GM21737 (cell line): ENCODE data around the gene PPP2R2D.
"Not testable (repeated sequence)": the region's sequence is repeated elsewhere in the genome, so short reads cannot be mapped to it uniquely, and the experiment has no call there.

Experiments used
- ATAC-seq: cut with Tn5 transposase; IDR thresholded peaks from one replicate; pipeline ENCODE4 v1.9.1; 2021; ENCODE audit warnings: mild to moderate bottlenecking, moderate library complexity; ENCODE audit not compliant: unreplicated experiment

PPP2R2D gene

DNA sequence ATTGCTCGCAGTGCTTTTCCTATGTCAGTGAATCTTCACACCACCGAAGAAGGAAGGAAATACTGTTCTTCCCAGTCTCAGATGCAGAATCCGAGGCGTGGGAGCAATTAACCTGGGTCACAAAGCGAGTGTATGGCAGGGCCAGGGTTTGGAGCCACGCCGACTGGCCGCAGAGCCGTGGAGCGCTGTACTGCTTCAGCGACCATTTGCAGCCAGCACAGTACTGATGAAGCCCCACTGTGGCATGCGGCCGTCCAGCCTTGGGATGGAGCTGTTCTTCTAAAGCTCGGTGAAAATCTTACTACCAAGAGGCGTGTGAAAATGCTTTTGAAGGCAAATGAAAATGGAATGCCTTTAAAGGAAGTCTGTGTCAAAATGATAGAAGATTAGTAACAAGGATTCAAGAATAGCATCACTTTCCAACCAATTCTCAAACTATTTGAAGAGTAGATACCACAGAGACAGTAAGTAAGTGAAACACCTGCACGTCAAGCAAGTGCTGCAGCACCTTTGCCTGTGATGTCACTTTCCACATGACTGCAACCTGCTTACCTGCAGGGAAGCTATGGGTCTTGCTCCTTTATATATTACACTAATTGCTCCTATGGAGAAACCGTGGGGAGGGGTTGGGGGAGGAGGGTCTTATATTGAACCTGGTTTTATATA is 4.9 kb downstream of the PPP2R2D start:
- ATAC-seq, result no peak

DNA sequence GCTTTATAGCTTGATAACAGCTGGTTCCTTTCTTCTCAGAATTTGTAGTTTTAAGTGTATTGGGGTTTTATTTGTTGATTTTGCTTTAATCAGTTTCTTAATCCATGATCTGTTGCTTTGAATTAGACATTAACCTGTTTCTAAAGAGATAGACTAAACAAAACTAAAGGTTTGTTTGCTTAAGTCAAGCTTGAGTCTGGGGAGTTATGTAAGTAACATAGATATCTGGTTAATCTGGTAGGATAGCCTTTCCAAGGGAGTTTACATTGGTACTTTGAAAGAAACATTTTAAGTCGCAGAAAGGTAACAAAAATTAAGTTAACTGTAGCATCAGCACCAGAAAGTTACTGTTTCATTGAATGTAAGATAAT is 5.4 kb downstream of the PPP2R2D start:
- ATAC-seq, result no peak

DNA sequence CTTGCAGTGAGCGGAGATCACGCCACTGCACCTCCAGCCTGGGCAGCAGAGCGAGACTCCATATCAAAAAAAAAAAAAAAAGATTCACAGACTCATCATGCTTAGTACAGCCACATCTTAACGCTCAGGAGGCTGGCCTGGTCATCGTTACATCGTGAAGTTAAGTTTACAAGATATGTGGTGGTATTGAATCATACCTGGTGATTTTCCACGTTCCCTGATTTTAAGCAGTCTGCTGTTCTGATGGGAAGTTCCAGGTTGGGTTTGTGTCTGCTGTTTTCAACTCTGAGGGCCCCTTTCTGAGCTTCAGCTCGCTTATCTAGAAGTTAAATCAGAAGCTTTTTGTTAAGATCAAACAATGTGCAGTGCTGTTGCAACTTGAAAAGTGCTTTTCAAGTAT is 6.9 kb downstream of the PPP2R2D start:
- no peak for ATAC-seq

- ATAC-seq, result no peak
Observed at GRCh38 chr10:131908151-131908550, 7.3 kb downstream of the PPP2R2D start.

GRCh38 chr10:131909014-131909808 is 8.4 kb downstream of the PPP2R2D start:
- ATAC-seq, result no peak

GRCh38 chr10:131909929-131910328 is 9.1 kb downstream of the PPP2R2D start:
- ATAC-seq, result no peak

GRCh38 chr10:131910663-131911314 is 10.0 kb downstream of the PPP2R2D start:
- ATAC-seq, result no peak

DNA sequence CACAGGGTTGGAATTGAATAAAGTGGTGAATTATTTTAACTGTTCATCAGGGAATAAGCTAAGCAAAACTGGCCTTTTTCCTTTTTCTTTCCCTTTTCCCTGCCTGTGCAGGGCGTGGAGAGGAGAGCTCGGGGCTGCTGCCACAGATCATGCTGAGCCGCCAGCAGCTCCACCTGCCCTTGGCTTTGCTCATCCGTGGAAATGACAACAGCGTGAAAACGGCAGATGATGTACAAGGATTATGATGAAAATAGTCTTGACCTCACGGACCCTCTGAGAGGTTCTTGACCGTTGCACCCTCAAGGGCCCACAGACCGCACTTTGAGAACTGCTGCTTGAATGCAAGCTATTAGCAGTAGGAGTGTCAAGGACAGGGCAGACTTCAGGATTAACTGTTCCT is 10.6 kb downstream of the PPP2R2D start:
- ATAC-seq, result no peak

- ATAC-seq, result no peak
Observed at GRCh38 chr10:131912620-131913019, 11.8 kb downstream of the PPP2R2D start.

- no peak for ATAC-seq
Observed at GRCh38 chr10:131915484-131915883, 14.7 kb downstream of the PPP2R2D start.

DNA sequence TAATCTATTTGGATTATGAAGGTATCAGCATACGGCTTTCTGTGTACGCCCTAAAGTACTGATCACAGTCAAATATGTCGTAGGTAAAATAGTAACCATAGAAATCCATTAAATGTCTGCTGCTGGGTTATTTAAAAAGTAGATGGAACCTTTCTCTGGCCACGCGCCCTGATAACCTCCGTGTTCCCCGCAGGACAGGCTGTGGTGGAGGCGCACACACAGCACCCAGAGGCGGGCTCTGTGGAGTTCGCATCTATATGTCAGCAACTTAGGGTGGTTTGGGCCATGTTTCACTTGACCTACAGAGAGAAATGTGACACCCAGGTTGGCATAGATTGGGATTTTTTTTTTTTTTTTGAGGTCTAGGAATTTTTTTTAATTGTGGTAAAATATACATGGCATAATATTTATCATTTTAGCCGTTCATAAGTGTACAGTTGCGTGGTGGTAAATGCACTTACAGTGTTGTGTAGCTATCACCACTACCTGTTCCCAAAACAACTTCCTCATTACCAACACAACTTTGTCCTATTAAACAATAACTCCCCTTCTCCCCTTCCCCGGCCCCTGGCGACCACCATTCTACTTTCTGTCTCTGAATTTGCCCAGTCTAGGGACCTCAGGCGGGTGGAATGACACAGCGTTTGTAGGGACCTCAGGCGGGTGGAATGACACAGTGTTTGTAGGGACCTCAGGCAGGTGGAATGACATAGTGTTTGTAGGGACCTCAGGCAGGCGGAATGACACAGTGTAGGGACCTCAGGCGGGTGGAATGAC is 15.4 kb downstream of the PPP2R2D start:
- no peak for ATAC-seq

- ATAC-seq, result not testable (repeated sequence)
Observed at GRCh38 chr10:131916767-131917160, 16.0 kb downstream of the PPP2R2D start.

DNA sequence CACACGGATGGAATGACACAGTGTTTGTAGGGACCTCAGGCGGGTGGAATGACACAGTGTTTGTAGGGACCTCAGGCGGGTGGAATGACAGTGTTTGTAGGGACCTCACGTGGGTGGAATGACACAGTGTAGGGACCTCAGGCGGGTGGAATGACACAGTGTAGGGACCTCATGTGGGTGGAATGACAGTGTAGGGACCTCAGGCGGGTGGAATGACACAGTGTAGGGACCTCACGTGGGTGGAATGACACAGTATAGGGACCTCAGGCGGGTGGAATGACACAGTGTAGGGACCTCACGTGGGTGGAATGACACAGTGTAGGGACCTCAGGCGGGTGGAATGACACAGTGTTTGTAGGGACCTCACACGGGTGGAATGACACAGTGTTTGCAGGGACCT is 16.7 kb downstream of the PPP2R2D start:
- ATAC-seq, result not testable (repeated sequence)

GRCh38 chr10:131919461-131919860 is 18.7 kb downstream of the PPP2R2D start:
- ATAC-seq, result not testable (repeated sequence)

GRCh38 chr10:131920151-131920550 is 19.3 kb downstream of the PPP2R2D start:
- no peak for ATAC-seq

DNA sequence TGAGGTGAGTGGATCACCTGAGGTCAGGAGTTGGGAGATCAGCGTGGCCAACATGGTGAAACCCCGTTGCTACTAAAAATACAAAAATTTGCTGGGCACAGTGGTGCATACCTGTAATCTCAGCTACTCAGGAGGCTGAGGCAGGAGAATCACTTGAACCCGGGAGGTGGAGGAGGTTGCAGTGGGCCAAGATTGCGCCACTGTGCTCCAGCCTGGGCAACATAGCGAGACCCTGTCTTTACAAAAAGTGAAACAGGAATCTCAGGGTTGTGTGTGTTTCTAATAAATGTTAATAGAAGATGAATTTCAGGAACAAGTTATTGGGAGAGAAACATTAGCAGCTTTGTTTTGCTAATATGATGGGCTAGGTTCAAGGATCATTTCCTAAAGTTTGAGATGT is 19.9 kb downstream of the PPP2R2D start:
- no peak for ATAC-seq

DNA sequence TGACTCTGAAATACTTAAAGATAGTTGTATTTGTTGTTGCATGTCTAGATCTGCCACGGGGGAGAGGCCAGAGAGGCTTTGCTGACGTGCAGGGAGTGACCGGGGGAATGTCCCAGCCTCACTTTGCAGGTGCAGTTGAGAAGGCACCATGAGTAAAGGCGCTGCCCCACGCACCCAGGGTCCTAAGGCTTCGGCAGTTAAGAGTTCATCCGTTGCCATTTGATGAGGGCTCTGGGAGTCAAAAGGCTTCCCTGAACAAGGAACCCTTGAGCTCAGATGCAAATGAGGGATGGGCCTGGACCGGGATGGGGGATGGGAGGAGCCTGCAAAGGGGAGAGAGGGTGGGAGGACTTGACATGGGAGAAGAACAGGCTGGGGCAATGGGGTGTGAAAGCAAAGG is 20.4 kb downstream of the PPP2R2D start:
- peak; percentile 59 for ATAC-seq

- ATAC-seq, result no peak
Observed at GRCh38 chr10:131923038-131923756, 22.4 kb downstream of the PPP2R2D start.

- ATAC-seq, result no peak
Observed at GRCh38 chr10:131925011-131925649, 24.3 kb downstream of the PPP2R2D start.

DNA sequence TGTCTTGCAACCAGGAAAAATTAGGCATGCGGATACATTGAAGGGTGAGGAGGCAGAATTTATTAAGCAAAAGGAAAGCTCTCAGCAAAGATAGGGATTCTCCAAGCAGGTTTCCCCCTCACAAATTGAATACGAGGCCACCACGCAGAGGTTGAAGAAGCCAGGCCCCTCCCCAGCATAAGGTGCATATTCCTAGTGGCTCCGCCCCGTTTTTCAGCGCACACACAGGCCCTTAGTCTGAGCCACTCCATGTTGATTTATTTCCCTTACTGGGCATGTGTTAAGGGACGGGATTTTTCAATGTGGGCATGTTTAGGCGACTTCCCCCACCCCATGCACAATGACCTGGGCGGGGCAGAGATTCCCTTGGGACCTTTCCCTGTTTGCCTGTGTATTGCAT is 24.9 kb downstream of the PPP2R2D start:
- no peak for ATAC-seq
